Uterus (tissue), 4 donors: ENCODE results near the gene IGF2R. TPM values are rescaled to one million over a fixed set of nuclear protein-coding genes. Genes with fewer than 3 reads are reported as not detected.

Source experiments
- DNase-seq, 2 donors: peaks; one replicate each; pipeline ENCODE4 v3.0.0-alpha.2; 2019 to 2020
- H3K27ac ChIP-seq, 2 donors: fragments of 200-600 bp; sonication (generic); 1 replicate in 1 of 2; 2 replicates in 1 of 2; pipeline ENCODE4 v1.5.1; 2016 to 2018
- H3K27me3 ChIP-seq, 2 donors: fragments of 200-600 bp; sonication (generic); one replicate each; pipeline ENCODE4 v1.5.1; 2018 to 2019; ENCODE audit warnings: control low read depth in 1 of 2
- H3K36me3 ChIP-seq, 2 donors: fragments of 200-600 bp; sonication (generic); one replicate each; pipeline ENCODE4 v1.5.1; 2019; ENCODE audit warnings: control low read depth in 1 of 2
- H3K4me1 ChIP-seq, 2 donors: fragments of 200-600 bp; sonication (generic); one replicate each; pipeline ENCODE4 v1.5.1; 2018 to 2019; ENCODE audit warnings: control low read depth in 1 of 2
- H3K4me3 ChIP-seq, 2 donors: fragments of 200-600 bp; sonication (generic); 1 replicate in 1 of 2; 2 replicates in 1 of 2; pipeline ENCODE4 v1.5.1; 2018 to 2019; ENCODE audit warnings: mild to moderate bottlenecking in 1 of 2
- H3K9me3 ChIP-seq, 2 donors: fragments of 200-600 bp; sonication (generic); one replicate each; pipeline ENCODE4 v1.5.1; 2019; ENCODE audit warnings: control low read depth in 1 of 2
- CTCF ChIP-seq, 4 experiments: fragments of 200-600 bp in 2 of 4; fragments of 450-650 bp in 2 of 4; sonication (generic) in 2 of 4; IDR thresholded peaks; one replicate each; pipeline ENCODE4 v1.5.1; 2016 to 2019; ENCODE audit warnings: antibody characterized with exemption in 4 of 4, mild to moderate bottlenecking in 2 of 4, moderate library complexity in 1 of 4
- POLR2A ChIP-seq, 2 donors: fragments of 450-650 bp; IDR thresholded peaks; one replicate each; pipeline ENCODE4 v1.6.1; 2016; ENCODE audit warnings: antibody characterized with exemption in 2 of 2, mild to moderate bottlenecking in 1 of 2, moderate library complexity in 1 of 2
- intact Hi-C: fragments of 100-400 bp; cut with DNase I; formaldehyde crosslinking; loops from one replicate; pipeline ENCODE4 v1.15.1; 2023; ENCODE audit warnings: low total_unique reads
- total RNA-seq, 4 donors: library from RNA; depleted of rRNA in 3 of 4; stranded (reverse); fragments of >200 nt in 3 of 4; gene quantifications; one replicate each; pipeline versions ENCODE4 v1.1.0 to v1.2.4, GENCODE V29; 2014 to 2023
- donor health status: DM: yes; HTN: yes; CAD: no.

Gene IGF2R
- total RNA-seq, 4 donors from 2014 or later, result 36.5 to 91.7 (median 61.7) TPM

DNA sequence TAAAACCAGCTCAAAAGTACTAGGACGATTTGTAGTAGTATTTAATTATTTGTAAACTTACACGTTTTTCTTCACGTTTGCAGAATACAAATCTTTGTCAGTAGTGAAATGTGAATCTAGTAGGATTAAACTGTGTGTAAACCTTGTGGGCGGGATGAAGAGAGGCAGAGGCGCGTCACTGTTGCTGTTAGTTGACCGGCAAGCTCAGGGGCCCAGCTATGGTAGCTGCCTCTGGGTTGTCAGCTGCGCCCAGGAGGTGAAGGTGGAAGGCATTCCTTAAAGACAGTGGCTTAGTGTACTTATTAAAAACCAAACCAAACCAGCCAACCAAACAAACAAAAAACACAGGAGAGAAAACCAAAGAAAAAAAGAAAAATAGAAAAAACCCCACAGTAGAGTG is 69.6 kb downstream of the IGF2R start:
- no peaks in the 10 kb centered on the region for H3K36me3 ChIP-seq
- no peak overlapping the region for H3K4me3 ChIP-seq
- H3K4me1 ChIP-seq, result no peaks in the 10 kb centered on the region
- no peaks in the 10 kb centered on the region for H3K9me3 ChIP-seq
- H3K27me3 ChIP-seq, result no peaks in the 10 kb centered on the region
- no peak for DNase-seq
- no peak overlapping the region for H3K27ac ChIP-seq
- intact Hi-C loops, result no loop called here
- no peak for TF ChIP-seq CTCF (IDR thresholded peaks at IDR 0.05)
- no peak for TF ChIP-seq POLR2A (IDR thresholded peaks at IDR 0.05)

- no peak for DNase-seq
- H3K9me3 ChIP-seq, result no peaks in the 10 kb centered on the region
- no peaks in the 10 kb centered on the region for H3K4me1 ChIP-seq
- no peak overlapping the region for H3K4me3 ChIP-seq
- H3K36me3 ChIP-seq, result no peaks in the 10 kb centered on the region
- H3K27ac ChIP-seq, result no peak overlapping the region
- TF ChIP-seq CTCF (IDR thresholded peaks at IDR 0.05) (no peak), POLR2A (IDR thresholded peaks at IDR 0.05) (no peak)
- no peaks in the 10 kb centered on the region for H3K27me3 ChIP-seq
- intact Hi-C loops, result no loop called here
Observed at GRCh38 chr6:160039441-160039840, 70.6 kb downstream of the IGF2R start.

DNA sequence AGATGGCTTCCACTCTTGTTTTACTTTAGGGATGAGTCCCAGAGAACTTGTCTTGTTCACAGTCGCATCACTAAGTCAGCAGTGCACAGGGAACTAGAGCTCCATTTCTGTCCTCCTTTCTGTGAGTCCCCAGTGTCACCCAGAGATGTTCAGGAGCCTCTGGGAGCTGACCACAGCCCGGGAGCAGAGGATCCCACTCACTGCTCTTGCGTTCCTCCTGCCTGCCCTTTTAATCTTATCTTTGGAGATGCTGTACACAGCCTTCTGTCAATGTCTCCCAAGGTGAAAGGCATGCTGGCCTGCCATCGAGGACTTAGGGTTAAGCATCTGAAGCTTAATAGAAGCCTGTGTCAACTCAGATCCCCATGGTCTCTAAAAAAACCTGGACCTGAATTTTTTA is 71.2 kb downstream of the IGF2R start:
- no peaks in the 10 kb centered on the region for H3K4me1 ChIP-seq
- TF ChIP-seq CTCF (IDR thresholded peaks at IDR 0.05), result no peak
- TF ChIP-seq POLR2A (IDR thresholded peaks at IDR 0.05), result no peak
- intact Hi-C loops, result no loop called here
- DNase-seq, result no peak
- H3K27me3 ChIP-seq, result no peaks in the 10 kb centered on the region
- H3K4me3 ChIP-seq, result no peak overlapping the region
- no peaks in the 10 kb centered on the region for H3K9me3 ChIP-seq
- H3K36me3 ChIP-seq, result no peaks in the 10 kb centered on the region
- no peak overlapping the region for H3K27ac ChIP-seq

GRCh38 chr6:160040527-160041264 is 71.8 kb downstream of the IGF2R start:
- Histone ChIP-seq H3K27me3 (no peaks in the 10 kb centered on the region), H3K27ac (no peak overlapping the region), H3K4me1 (no peaks in the 10 kb centered on the region), H3K9me3 (no peaks in the 10 kb centered on the region), H3K4me3 (no peak overlapping the region), H3K36me3 (no peaks in the 10 kb centered on the region)
- intact Hi-C loops, result no loop called here
- no peak for DNase-seq
- TF ChIP-seq CTCF (IDR thresholded peaks at IDR 0.05) (no peak), POLR2A (IDR thresholded peaks at IDR 0.05) (no peak)

DNA sequence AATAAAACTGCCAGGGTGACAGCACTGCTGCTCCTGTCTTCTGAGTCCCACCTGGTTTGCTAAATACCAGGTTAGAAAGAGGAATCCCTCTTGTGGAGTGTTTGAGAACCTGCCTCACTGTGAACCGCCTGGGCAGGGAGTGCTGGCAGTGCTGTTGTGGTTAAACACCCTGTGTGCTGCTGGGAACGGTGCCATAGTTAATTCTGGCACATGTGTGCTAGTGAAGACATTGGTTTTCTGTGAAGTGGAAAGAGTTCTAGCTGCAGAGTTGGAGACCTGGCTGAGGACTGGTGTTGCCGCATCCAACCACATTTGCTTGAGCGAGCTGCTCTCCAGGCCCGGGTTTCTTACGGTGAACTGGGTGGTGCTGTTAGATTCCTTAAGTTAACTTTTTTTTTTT is 72.7 kb downstream of the IGF2R start:
- Histone ChIP-seq H3K4me1 (no peaks in the 10 kb centered on the region), H3K36me3 (no peaks in the 10 kb centered on the region), H3K4me3 (no peak overlapping the region), H3K27me3 (no peaks in the 10 kb centered on the region), H3K27ac (no peak overlapping the region), H3K9me3 (no peaks in the 10 kb centered on the region)
- TF ChIP-seq CTCF (IDR thresholded peaks at IDR 0.05) (no peak), POLR2A (IDR thresholded peaks at IDR 0.05) (no peak)
- intact Hi-C loops, result no loop called here
- peak in 1 of 2 donors; percentile 32 for DNase-seq
